GM10266 (cell line): ENCODE measurements around the gene HSPG2.

Experiments used
- DNase-seq: peaks from one replicate; pipeline ENCODE4 v3.0.0; 2012; ENCODE audit errors: extremely low spot score
- CTCF ChIP-seq: IDR thresholded peaks from 2 replicates; pipeline ENCODE4 v1.5.1; 2012; ENCODE audit warnings: mild to moderate bottlenecking, low read depth; ENCODE audit not compliant: control insufficient read depth, insufficient read depth; ENCODE audit errors: missing control alignments

Gene HSPG2

GRCh38 chr1:21838359-21839157 is 98.6 kb downstream of the HSPG2 start:
- TF ChIP-seq CTCF = no peak
- no peak for DNase-seq

- no peak for TF ChIP-seq CTCF
- DNase-seq = no peak
Measured at GRCh38 chr1:21837476-21837875, 99.6 kb downstream of the HSPG2 start.

DNA sequence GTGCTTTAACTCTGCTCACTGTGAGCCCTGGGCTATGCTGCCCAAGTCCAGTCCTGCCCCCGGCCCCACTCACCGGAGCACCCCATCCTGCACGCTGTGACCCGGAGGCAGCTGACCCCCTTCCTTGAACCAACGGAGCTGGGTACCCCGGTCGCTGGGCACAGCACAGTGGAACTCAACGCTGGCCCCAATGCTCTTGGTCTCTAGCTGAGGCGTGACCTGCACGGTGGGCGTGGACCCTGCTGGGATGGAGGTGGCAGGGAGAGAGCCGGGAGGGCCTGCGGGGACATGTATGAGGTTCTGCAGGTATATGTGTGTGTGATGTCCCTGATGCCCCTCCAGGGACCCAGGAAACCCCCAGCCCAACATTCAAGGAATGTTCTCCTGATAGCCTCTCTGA is 100.4 kb downstream of the HSPG2 start:
- no peak for TF ChIP-seq CTCF
- DNase-seq = no peak

- TF ChIP-seq CTCF = no peak
- no peak for DNase-seq
Measured at GRCh38 chr1:21836010-21836409, 101.1 kb downstream of the HSPG2 start.

- DNase-seq = no peak
- TF ChIP-seq CTCF = no peak
Measured at GRCh38 chr1:21834666-21835065, 102.4 kb downstream of the HSPG2 start.

- TF ChIP-seq CTCF = no peak
- no peak for DNase-seq
Measured at GRCh38 chr1:21834094-21834493, 103.0 kb downstream of the HSPG2 start.

DNA sequence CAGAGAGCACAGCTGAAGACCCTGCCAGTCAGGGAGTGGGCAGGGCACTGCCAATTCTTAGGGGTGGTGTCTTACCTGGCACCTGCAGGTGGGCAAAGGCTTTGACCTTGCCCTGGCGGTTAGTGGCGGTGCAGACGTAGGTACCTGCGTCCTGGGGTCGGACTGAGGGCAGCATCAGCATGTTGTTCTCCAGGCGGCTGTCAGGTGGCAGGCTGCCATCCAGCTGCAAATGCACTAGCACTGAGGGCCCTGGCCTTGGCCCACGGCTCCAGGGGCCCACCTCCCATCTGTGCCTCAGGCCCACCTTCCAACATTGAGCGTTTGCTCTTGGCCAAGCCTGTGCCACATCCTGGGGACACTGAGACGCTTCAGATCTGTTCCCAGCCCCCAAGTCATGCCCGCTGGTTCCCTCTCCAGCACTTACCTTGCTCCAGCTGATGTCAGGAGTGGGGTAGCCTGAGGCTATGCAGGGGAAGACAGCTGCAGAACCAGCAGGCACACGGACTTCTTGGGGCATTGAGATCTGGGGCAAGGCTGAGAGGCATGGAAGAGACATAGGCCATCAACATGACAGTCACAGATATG is 103.6 kb downstream of the HSPG2 start:
- DNase-seq = no peak
- no peak for TF ChIP-seq CTCF
